Right atrium auricular region (tissue), 2 donors: ENCODE data around the gene SH3PXD2B. TPM values are rescaled to one million over a fixed set of nuclear protein-coding genes. Genes with fewer than 3 reads are reported as not detected.

Experiments used
- DNase-seq: peaks from one replicate; pipeline ENCODE4 v3.0.0-alpha.2; 2019; ENCODE audit warnings: low spot score
- H3K27ac ChIP-seq, 2 donors: fragments of 200-600 bp; sonication (generic); 1 replicate in 1 of 2; 2 replicates in 1 of 2; pipeline ENCODE4 v1.5.1; 2016 to 2019
- H3K27me3 ChIP-seq, 2 donors: fragments of 200-600 bp; sonication (generic); one replicate each; pipeline versions ENCODE4 v1.5.1 to v1.6.0; 2017 to 2019
- H3K36me3 ChIP-seq: fragments of 200-600 bp; sonication (generic); one replicate; pipeline ENCODE4 v1.5.1; 2016
- H3K4me1 ChIP-seq, 2 donors: fragments of 200-600 bp; sonication (generic); one replicate each; pipeline versions ENCODE4 v1.5.1 to v1.6.0; 2017 to 2019
- H3K4me3 ChIP-seq, 2 donors: fragments of 200-600 bp; sonication (generic); 1 replicate in 1 of 2; 2 replicates in 1 of 2; pipeline ENCODE4 v1.5.1; 2017 to 2019; ENCODE audit warnings: mild to moderate bottlenecking in 1 of 2, moderate library complexity in 1 of 2
- H3K9me3 ChIP-seq, 2 donors: fragments of 200-600 bp; sonication (generic); one replicate each; pipeline ENCODE4 v1.5.1; 2019
- total RNA-seq, 2 donors: library from RNA; depleted of rRNA; stranded (reverse); fragments of >200 nt; gene quantifications; one replicate each; pipeline ENCODE4 v1.1.0, GENCODE V29; 2016
- TF ChIP-seq, protein P1 (sequence below), 2 donors: fragments of 200-600 bp; sonication (generic); IDR thresholded peaks; one replicate each; pipeline ENCODE4 v1.5.1; 2019; ENCODE audit warnings: antibody characterized with exemption in 2 of 2

Gene SH3PXD2B
- total RNA-seq, 2 donors from 2014 or later = 7.2 to 13.9 TPM

DNA sequence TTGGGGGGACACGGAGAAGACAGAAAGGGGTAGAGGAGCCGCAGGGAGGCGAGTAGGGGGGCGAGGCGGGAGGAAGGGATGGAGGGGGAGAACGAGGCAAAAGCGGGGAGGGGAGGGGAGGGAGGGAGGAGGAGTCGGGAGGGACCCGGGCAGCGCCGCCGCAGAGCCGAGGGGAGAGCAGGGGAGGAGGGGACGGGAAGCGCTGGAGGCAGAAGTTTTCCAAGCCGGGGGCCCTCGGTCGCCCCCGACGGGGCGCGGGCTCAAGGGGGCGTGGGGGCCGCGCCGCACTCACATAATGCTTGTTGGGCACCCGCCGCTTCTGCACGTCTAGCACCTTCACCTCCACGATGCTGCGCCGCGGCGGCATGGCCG is 353 bp downstream of the SH3PXD2B start:
- TF ChIP-seq, protein P1, sequence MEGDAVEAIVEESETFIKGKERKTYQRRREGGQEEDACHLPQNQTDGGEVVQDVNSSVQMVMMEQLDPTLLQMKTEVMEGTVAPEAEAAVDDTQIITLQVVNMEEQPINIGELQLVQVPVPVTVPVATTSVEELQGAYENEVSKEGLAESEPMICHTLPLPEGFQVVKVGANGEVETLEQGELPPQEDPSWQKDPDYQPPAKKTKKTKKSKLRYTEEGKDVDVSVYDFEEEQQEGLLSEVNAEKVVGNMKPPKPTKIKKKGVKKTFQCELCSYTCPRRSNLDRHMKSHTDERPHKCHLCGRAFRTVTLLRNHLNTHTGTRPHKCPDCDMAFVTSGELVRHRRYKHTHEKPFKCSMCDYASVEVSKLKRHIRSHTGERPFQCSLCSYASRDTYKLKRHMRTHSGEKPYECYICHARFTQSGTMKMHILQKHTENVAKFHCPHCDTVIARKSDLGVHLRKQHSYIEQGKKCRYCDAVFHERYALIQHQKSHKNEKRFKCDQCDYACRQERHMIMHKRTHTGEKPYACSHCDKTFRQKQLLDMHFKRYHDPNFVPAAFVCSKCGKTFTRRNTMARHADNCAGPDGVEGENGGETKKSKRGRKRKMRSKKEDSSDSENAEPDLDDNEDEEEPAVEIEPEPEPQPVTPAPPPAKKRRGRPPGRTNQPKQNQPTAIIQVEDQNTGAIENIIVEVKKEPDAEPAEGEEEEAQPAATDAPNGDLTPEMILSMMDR (IDR thresholded peaks at IDR 0.05) = no peak
- Histone ChIP-seq H3K4me1 (peaks cover 0 to 35% of the 10 kb centered on the region in 2 donors), H3K27me3 (no peaks in the 10 kb centered on the region), H3K27ac (peak overlapping the region; percentile 71 to 85), H3K36me3 (no peaks in the 10 kb centered on the region), H3K4me3 (peak overlapping the region; percentile 86 to 88), H3K9me3 (no peaks in the 10 kb centered on the region)
- no peak for DNase-seq

DNA sequence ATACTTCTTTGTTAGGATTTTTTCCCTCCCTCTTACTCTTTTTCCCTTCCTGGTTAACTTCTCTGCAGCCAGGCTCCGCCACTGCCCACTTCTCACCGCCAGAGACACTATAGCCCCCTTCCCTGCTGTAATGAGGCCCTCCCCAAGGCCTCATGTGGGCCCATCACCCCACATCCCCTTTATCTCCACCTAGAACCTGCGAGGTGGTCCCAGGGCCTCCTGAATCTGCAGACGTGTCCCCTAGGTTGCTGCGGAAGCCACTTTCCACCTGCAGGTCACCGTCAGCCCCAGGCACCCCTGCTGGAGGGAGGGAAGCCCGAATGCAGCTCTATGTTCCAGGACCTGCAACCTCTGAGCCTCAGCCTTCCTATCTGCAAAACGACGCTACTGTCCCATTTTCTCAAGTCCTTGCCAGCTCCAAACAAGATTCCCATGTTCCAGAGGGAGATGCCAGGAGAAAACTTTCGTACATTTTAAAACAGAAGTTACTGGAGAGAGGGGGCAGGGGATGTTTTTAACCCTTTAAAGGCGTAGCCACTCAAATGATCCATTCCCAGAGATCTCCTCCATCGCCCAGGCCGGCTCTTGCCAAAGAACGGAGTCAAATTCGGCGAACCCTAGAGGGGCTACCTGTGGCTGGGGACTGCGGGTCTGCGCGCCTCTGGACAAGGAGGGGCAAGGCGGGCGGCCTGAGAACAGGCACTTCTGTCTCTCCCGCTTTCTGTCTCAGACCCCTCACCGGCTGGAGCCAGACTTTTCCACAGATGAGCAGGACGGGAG is 929 bp downstream of the SH3PXD2B start:
- Histone ChIP-seq H3K27me3 (no peaks in the 10 kb centered on the region), H3K9me3 (no peaks in the 10 kb centered on the region), H3K4me3 (peak overlapping the region; percentile 86 to 88), H3K27ac (peak overlapping the region; percentile 71 to 85), H3K4me1 (peaks cover 0 to 35% of the 10 kb centered on the region in 2 donors), H3K36me3 (no peaks in the 10 kb centered on the region)
- TF ChIP-seq, protein P1 (IDR thresholded peaks at IDR 0.05) = peak in 1 of 2 donors; percentile 31
- DNase-seq = no peak

DNA sequence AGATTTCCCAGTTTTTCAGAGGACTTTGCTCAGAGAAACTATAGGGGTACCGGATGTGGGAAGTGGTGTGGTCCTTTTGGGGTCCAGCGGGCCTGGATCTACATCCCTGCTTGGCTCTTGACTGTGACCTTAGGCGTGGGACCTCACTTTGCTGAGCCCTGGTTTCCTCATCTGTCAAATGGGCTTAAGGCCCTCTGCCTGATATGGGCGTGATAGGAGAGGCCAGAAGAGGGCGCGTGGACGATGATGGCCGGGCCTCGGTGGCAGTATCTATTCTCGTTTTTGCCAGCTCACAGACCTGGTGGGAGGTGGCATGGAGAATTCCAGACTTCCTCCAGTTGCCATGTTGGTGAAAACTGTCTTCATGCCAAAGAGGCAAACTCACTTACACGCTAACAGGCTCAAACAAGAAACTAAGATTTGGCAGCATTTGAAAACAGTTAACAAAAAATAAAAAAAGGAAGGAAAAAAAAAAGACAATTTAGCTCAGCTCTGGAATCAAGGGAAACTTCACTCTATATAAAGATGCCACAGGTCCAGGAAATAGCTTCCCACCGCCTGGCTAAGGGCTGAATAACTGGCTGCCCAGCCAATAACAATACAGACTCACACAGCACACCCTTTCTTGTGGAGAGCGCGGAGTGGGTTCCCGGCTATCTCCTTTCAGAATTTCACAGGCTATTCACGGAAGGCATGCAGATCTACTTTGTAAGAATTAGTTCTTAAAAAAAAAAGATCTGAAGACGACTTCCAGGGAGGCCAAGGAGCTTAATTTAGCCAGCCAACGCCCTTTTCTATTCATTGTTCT is 1.7 kb downstream of the SH3PXD2B start:
- Histone ChIP-seq H3K27me3 (no peaks in the 10 kb centered on the region), H3K4me3 (peak overlapping the region; percentile 86 to 88), H3K27ac (peak overlapping the region; percentile 71 to 85), H3K9me3 (no peaks in the 10 kb centered on the region), H3K4me1 (peaks cover 0 to 40% of the 10 kb centered on the region in 2 donors), H3K36me3 (no peaks in the 10 kb centered on the region)
- DNase-seq = no peak
- TF ChIP-seq, protein P1 (IDR thresholded peaks at IDR 0.05) = no peak

DNA sequence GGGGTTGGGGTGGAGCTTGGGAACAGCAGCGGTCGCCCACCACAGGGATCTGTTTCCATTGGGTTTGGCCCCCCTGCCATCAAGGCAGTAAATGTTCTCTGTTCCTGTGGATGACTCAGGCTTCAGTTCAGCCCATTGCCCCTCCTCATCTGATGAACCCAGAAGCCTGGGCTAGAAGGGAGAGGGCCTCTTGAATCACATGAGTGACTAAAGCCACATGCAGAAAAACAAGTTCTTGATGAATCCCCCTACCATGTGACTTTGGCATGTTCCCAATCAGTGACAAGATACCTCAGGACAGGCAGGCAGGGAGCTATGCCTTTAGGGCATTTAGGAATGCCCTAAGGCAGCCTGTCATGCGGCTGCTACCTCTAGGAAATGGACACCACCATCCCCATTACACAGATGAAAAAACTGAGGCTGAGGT is 2.5 kb downstream of the SH3PXD2B start:
- TF ChIP-seq, protein P1 (IDR thresholded peaks at IDR 0.05) = no peak
- Histone ChIP-seq H3K9me3 (no peaks in the 10 kb centered on the region), H3K27me3 (no peaks in the 10 kb centered on the region), H3K4me1 (peaks cover 0 to 49% of the 10 kb centered on the region in 2 donors), H3K4me3 (peak overlapping the region in 1 of 2 donors; percentile 88), H3K36me3 (no peaks in the 10 kb centered on the region), H3K27ac (peak overlapping the region; percentile 71 to 85)
- no peak for DNase-seq

DNA sequence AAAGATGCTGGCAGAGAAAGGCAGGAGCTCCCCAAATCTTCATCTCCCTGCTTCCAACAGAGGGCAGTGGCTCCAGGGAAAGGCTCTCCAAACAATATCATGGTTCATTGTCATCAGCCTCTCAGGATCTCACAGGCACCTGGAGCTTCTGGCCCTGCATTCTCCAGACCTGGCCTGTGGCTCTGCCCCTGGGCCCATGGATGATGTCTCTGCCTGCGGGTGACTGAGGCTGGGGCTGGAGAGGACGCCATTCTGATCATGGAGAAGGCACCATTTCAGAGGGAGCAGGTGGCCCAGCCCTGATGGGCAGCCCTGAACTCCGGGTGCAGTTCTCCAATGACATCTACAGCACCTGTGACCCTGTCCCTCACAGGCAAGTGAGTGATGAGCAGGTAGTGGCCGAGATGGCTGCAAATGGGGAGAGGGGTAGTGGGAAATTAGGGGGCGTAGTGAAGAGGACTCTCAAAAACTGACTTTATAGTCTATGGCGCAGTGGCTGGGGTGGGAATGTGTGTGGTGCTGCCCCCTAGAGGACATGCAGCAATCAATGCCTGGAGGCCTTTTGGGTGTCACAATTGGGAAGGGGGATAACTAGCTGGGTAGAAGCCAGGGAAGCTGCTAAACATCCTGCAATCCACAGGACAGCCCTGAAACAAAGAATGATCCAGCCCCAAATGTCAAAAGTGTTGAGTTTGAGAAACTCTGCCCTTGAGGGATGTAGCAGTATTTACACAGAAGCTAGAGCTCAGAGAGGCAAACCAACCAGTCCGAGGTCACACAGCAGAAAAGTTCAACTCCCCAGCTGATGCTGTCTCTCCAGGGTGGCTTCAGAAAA is 3.2 kb downstream of the SH3PXD2B start:
- DNase-seq = no peak
- TF ChIP-seq, protein P1 (IDR thresholded peaks at IDR 0.05) = peak; percentile 46 to 77
- Histone ChIP-seq H3K27me3 (no peaks in the 10 kb centered on the region), H3K4me1 (peaks cover 0 to 55% of the 10 kb centered on the region in 2 donors), H3K27ac (peak overlapping the region; percentile 71 to 85), H3K36me3 (no peaks in the 10 kb centered on the region), H3K4me3 (no peak overlapping the region), H3K9me3 (no peaks in the 10 kb centered on the region)
